HG02759 (cell line): Measurements from ENCODE around the gene EIF4E1B.

Experiments used
- ATAC-seq: cut with Tn5 transposase; IDR thresholded peaks from one replicate; pipeline ENCODE4 v1.9.1; 2021; ENCODE audit warnings: mild to moderate bottlenecking, moderate library complexity; ENCODE audit not compliant: unreplicated experiment

Gene EIF4E1B

DNA sequence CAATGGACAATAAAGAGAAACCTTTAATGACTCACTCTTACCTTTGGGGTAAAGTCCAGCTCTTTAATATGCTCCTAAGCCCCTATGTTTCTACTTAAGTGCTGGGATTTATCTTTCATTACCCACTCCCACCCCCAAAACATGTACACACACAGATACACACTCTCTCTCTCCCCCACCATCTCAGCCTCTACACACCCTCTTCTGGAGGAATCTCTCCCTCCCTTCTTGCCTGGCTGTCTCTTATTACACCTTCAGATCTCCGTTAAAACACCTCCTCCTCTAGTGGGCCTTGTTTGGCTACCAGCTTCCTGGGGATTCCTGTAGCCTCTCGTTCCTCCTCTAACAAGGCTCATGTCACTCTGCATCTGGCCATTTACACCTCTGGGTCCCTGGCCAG is 27.4 kb upstream of the EIF4E1B start:
- ATAC-seq, result no peak

DNA sequence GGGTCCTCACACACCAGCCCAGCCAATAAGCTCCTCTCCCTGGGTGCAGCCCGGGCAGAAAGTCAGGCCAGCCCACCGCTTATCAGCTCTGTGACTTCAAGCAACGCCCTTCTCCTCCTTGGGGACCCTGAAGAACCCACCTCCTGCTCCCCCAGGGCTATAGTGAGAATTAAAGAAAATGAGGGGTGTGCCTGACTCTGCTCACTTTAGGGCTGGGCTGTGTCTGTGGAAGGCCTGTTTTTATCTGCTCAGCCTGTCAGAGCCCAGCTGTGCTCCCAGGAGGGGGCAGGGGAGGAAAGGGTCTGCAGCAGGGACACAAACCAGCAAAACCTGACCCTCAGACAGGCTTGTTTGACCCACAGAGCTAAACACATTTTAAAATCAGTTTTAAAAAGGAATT is 24.4 kb upstream of the EIF4E1B start:
- no peak for ATAC-seq

DNA sequence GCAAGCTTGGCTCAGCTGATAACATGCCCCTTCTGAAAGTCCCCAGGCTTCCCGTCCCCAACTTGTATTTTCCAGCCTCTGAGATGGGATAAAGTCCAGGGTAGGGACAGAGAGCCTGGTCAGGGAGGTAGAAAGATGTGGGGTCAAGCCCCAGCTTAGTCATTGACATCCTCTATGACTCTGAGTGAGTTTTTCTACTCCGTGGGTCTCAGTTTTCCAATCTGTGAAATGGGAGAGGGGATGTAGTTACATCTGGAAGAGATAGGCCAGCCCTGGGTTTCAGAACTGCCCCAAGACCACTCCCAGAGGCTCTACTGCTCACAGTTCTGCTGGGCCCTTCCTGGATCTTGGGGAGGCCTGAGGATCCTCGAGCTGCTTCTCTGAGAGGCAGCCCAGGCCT is 23.6 kb upstream of the EIF4E1B start:
- ATAC-seq, result no peak

DNA sequence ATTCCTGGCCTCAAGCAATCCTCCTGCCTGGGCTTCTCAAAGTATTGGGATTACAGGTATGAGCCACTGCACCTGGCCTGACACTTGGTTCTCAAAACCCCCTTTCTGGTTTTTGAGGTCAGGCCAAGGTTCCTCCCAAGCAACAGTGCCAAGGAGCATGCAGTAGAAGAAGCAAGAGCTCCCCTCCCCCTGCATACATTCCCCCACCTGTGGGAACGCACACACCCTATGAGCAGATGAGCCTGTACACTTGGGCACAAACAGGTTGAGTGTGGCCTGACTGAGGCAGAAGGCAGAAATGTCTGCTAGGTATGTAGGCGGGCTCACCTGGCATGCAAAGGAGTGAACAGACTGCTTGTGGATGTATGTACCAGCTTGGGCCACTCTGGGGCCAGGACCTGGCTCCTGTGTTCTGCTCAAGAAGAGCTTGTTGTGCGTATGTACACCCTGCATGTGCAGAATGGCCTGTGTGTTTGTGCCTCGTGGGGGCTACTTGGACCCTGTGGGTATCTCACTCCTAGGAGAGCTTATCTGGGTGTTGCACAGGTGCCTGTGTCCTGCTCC is 22.3 kb upstream of the EIF4E1B start:
- ATAC-seq, result no peak

DNA sequence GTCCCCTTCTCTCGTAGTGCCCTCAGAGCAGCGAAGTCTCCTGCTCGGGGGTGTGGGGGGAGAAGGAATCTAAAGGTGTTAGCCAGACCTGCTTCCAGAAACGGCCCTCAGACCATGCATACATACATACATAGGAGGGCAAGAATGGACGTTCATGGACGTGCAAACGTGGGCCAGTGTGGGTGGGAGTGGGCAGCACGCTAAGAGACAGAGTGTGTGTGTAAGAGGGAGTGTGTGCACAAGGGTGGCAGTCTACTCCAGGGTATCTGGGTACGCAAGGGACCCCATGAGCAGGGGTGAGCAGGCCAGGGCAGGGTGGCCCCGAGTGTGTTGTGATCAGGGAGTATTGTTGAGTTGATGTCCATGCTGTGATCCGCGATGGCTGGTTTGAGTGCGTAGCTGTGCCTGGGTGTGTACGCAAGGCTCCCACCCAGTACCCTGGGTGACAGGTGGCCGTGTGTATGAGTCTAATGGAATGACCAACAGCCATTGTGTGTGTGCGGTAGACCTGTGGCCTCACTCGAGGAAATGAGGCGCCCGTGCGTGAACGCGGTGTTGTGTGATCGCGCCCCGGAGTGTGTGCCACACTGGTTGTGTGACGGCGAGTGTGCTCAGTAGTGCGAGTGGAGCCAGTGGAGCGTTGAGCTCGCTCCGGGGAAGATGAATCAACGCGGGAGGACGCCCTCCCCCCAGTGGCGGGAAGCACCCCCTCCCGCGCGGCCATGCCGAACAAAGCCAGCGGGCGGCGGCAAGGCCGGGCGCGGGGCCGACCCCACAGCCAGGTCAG is 21.3 kb upstream of the EIF4E1B start:
- no peak for ATAC-seq

DNA sequence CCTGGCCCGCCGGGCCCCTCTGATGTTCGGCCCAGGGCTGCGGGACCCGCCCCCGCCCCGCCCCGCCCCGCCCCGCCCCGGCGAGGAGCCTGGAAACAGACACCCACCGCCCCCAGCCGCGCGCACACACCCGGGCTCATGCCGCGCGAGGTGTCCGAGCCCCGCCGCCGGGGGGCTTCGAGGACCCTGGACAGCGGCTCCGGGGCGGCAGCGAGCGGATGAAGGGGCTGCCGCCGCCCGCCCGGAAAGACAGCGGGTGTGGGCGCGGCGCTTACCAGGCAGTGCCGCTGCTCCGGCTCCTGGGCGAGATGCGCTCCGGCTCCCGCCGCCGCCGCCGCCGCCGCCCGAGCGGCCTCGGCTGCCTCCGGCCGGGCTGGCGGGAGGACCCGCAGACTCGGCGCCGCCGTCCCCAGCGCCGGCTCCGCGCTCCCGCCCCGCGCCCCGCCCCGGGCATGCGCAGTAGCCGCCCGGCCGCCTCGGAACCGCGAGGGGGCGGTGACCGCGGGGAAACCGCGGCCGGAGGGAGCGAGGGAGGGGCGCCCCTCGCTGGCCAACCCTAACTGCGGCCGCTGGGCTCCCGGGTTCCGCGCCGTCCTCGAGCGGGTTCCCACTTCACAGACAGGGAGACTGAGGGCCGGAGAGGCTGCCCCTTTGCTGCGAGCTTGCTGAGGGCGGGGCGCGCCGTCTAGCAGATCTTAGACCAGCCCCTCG is 20.6 kb upstream of the EIF4E1B start, which contains the start of gene GPRIN1:
Gene GPRIN1, minus strand, starts transcription at position 433 of the 711 bp plus-strand sequence. CDS start 10,322 bp downstream, outside the sequence.
- ATAC-seq, result peak; percentile 86

DNA sequence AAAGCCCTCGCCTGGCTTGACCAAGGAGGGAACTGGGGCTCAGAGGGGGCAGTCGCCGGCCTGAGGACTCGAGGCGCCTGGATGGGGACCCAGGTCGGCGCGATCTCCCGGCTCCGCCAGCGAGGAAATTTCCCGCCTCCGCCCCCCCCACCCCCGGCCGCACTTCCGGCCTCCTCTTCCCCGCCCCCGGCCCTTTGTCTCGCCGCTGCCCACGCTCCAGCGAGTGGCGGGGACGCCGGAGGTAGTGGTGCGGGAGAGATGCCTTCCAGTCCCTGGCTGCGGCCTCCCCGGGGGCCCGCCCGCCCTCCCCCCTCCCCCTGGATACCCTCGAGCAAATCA is 20.1 kb upstream of the EIF4E1B start:
- peak; percentile 12 for ATAC-seq

DNA sequence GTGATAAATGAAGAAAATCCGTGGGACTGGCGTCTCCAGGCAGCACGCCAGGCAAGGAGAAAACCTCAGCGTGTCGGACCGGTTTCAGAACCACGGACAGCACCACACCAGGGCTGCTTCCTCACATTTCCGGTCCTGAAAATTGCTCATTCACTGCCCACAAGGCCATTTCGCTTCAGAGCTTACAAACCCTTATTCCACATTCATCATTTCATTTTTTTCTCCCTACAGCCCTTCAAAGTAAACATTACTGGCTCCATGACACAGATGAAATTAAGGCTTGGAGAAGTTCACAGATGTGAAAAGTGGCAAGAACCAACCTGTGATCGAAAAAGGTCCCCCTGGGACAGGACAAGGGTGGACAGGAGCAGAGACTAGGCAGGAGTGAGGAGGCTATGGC is 19.0 kb upstream of the EIF4E1B start:
- no peak for ATAC-seq

DNA sequence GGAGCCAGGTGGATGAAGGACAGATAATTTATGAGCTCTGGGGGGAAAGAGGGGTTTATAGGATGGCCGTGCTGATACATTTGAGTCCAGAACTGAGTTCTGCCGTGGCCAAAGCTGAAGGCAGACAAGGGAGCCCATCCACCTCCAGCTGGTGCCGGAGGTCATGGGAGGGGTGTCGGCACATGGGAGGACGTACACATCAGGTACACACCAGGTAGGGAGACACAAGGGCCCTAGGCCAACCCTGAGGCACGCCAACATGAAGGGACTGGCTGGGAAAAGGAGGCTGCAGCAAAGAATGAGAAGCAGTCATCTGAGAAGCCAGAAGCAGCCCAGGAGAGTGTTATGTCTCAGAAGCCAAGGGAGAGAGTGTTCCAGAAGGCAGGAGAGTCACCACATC is 18.5 kb upstream of the EIF4E1B start:
- no peak for ATAC-seq

DNA sequence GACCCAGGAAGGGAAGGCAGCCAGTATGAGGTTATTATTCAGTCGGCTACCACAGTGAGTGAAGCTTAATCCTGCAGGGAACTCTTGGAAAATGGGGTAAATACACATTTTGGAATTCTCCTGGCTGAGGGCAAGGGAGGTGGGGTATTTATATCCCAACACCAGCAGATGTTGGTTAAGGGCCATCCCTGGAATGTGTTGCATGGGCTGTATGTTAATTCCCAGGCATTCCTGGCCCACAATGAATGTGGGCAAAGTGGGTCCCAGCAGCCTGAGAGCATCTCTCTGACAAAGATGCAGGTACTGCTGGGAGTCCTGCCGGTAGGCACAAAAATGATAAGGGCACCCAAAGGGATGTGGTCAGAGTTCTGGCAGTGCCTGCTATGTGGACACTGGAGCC is 17.6 kb upstream of the EIF4E1B start:
- ATAC-seq, result no peak

DNA sequence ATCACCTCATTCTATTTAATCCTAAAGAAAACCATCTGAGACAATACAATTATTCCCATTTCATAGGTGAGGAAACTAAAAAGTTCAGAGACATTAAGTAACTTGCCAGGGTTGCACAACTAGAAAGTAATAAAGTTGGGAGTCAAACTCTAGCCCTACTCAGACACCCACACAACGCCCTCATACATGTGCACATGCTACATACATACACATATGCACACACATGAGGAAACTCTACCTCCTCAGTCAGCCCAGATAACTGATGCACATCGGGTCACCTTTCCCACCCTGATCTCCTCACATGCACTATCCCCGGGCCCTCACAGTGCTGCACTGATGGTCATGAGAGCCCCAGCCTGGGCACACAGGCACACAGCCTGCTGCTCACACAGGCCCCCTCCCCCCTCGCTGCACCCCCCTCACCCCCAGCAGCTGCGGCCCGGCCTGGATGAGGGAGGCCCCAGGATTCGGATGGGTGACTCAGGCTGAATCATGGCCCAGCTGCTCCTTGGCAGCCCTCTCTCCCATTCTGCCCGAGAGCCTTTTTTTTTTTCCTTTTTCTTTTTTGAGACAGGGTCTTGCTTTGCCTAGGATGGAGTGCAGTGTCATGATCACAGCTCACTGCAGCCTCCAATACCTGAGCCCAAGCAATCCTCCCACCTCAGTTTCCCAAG is 15.5 kb upstream of the EIF4E1B start:
- no peak for ATAC-seq

DNA sequence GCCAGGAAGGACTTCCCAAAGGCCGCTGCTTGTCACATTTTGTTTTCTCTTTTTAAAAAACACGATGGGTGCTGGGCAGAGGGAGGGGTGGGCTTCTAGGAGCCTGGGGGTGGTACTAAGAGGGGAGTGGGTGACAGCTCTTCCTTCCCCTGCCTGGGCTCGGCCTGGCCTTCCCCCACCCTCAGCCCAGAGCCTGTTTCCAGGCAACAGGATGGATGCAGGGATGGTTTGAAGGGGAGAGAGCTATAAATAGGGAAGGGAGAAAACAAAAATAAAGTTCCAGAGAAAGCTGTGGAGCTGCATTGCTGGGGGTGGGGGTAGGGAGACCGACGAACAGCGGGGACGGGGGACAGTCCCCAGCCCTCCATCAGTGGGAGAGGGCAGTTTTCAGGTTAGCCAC is 14.0 kb upstream of the EIF4E1B start:
- ATAC-seq, result no peak

DNA sequence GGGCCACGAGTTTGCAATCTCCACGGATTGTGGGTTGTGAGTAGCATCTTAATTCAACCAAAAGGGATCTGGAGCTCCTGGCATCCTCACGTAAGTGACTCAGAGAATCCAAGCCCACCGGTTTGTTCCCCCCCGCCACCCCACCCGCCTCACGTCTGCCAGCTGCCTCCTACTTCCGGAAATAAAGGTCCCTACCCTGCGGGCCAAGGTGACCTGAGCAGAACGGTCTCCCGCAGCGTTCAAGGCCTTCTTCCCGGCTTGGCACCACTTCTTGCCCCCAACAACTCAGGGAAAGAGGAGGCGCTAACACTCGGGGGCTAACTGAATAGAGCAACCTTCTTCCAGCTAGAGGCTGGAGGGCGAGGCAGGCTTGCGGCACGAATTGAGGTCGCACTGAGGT is 11.7 kb upstream of the EIF4E1B start:
- ATAC-seq, result no peak

DNA sequence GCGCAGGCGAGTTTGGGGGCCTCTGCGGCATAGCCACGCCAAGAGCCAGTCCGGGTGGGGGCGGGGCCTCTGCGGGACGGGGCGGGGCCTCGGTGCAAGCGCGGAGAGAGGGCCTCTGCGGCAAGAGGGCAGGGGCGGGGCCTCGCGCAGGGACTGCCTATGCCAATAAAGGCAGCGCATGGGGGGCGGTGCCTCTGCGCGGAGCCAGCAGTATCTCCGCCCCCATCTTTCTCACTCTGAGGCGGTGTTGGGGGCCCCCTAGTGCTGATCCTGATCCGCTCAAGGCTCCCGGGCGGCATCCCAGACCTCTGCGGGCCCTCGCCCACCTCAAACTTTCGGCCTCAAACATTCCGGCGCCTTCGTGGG is 11.3 kb upstream of the EIF4E1B start:
- ATAC-seq, result peak; percentile 94

DNA sequence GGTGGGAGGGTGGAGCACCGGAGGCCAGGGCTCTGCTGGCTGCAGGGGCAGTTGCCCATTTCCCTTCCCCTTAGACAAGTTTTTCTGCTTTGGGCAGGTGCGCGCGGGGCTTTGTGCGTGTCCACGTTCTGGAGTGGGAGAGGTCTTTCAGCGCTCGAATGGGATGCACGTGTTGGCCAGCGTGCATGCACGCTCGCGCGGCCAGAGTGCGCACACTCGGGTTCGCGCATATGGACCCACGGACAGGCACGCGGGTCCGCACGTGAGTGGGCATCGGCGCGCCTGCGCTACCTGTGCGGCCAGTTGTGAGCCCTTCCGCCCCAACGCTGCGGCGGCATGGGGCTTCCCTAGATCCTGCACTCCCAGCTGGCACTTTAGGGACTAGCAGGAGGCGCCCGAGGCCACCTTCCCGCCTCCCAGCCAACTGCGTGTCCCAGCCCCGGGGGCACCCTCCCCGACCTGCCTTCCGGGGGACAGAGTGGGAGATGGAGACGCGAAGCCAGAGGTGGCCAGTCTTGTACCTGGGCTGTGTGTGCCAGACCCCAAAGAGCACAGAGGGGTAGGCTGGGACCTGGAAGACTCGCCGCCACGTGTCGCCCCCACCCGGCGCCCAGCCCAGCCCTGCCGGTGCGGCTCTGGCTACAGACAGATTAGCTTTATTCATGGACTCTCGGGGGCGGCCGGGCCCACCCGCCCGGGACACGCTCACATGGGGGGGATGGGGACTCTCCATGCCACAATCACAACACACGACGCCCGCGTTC is 10.7 kb upstream of the EIF4E1B start:
- ATAC-seq, result peak; percentile 11

DNA sequence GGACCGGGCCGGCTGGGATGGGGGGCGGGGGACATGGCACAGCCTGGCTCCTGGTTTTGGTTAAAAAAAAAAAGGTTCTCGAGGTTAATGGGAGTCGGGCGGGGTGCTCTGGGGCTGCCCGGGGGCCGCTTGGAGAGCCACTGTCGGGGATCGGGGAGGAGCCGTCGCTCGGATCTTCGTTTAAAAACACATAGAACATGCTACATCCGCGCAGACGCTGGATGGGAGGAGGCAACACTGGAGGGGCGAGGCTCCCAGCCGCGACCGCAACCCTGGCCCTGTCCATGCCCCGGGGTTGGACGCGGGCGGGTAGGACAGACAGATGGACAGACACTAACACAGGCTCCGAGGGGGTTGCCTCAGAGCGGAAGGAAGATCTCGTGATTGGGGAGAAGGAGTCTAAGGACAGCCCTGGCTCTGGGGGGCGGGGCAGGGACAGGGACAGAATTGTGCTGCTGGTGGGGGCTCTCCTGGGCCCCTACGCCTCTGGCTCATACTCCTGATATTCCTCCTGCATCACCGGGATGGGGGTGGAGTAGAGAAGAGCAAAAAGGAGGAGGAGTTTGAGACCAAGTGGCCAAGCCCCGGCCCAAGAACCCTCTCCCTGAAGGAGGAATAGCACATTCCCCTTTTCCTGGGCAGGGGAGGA is 10.0 kb upstream of the EIF4E1B start:
- ATAC-seq, result no peak

DNA sequence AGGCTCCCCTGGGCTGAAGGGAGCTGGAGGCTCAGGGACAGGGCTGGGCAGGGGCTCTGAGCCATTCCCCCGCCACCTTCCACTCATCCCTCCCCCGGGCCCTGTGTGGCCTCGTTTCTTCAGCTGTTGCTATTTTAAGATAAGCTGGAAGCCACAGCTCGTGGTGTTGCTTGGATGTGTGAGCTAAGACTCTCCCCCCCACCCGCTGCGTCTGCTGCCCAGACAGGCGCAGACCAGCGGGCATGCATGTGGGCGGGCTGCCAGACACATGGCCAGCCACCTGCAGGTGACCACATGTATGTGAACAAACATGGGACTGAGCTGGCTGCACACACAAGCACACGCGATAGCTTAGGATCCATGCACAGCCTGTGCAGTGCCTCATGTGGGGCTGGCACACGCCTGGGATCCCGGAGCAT is 8.8 kb upstream of the EIF4E1B start:
- ATAC-seq, result no peak

DNA sequence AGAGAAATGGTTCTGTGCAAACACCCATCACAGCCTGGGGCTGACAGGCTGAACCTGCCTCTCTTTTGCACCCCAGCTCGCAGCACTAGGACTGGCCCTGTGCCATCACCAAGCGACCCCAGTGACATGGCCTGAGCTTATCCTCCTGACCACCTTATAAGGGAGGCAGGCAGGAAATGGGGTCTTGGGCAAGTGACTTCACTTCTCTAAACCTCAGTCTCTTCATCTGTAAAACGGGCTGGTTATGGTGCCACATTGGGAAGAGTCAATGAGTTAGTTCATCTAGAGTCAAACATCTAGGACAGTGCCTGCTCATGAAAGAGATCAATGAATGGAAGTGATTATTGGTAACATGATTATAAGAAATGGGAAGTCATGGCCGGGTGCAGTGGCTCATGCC is 6.3 kb upstream of the EIF4E1B start:
- ATAC-seq, result no peak

DNA sequence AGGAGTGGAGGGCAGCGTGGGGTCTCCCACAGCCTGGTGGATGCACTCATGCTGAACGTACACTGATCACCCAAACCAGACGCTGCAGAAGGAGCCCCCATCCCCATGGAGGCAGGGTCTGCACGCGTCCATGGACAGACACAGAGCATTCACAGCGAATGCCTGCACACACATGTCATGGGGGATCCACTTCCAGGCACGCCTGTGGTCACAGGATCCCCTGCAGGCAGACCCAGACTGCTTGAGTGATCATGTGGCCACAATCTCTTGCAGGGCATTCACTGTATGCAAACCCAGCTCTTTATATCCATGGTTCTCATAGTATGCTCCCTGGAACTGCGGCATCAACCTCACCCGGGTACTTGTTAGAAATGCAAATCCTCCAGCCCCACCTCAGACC is 5.5 kb upstream of the EIF4E1B start:
- no peak for ATAC-seq

DNA sequence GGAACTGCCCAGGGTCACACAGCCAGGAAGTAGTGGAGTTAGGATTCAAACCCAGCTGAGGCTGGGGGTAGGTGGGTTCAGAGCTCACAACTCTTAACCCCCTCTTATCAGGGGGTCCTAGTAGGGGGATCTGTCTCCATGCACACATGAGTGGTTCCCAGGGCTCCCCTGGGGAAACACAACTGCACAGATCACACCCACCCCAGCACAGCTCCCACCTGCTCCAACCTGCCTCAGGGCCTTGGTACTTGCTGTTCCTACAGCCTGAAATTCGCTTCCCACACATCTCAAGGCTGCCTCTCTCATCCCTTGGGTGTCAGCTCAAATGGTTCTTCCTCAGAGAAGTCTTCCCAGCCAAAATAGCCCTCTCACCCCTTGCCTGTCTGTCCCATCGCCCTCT is 5.0 kb upstream of the EIF4E1B start:
- ATAC-seq, result no peak
